ENCODE results near the gene CAPN14.

The CAPN14 gene

GRCh38 chr2:31246184-31246852, 29.0 kb upstream of the CAPN14 start:
- intact Hi-C loops (cut with DNase I) = no loop called here
- peak in 1 of 42 donors; percentile 16 for DNase-seq

GRCh38 chr2:31244101-31244500, 26.8 kb upstream of the CAPN14 start:
- intact Hi-C loops (cut with DNase I) = no loop called here
- DNase-seq = peak in 2 of 42 donors; percentile 15 to 32

GRCh38 chr2:31243053-31243452, 25.7 kb upstream of the CAPN14 start:
- intact Hi-C loops (cut with DNase I) = no loop called here
- DNase-seq = peak in 1 of 42 donors; percentile 39

GRCh38 chr2:31241625-31242270, 24.4 kb upstream of the CAPN14 start:
- DNase-seq = peak in 3 of 42 donors; percentile 11 to 21 (median 15)
- intact Hi-C loops (cut with DNase I) = no loop called here

GRCh38 chr2:31240381-31241365, 23.4 kb upstream of the CAPN14 start:
- DNase-seq = peak in 3 of 42 donors; percentile 15 to 41 (median 39)
- intact Hi-C loops (cut with DNase I) = no loop called here

GRCh38 chr2:31239593-31240177, 22.4 kb upstream of the CAPN14 start:
- intact Hi-C loops (cut with DNase I) = loop anchor here (10.0 kb wide), 1 partner anchor 85 kb away; no protein-coding TSS in a partner anchor
- peak in 27 of 42 donors; percentile 26 to 87 (median 57) for DNase-seq

- intact Hi-C loops (cut with DNase I) = loop anchor here (10.0 kb wide), 1 partner anchor 86 kb away; no protein-coding TSS in a partner anchor
- peak in 3 of 42 donors; percentile 14 to 42 (median 34) for DNase-seq
Observed at GRCh38 chr2:31238906-31239592, 21.7 kb upstream of the CAPN14 start.

GRCh38 chr2:31238126-31238905, 21.0 kb upstream of the CAPN14 start:
- peak in 41 of 42 donors; percentile 34 to 85 (median 65) for DNase-seq
- intact Hi-C loops (cut with DNase I) = loop anchor here (10.0 kb wide), 1 partner anchor 86 kb away; no protein-coding TSS in a partner anchor

- peak in 3 of 42 donors; percentile 6 to 25 (median 12) for DNase-seq
- intact Hi-C loops (cut with DNase I) = loop anchor here (10.0 kb wide), 1 partner anchor 87 kb away; no protein-coding TSS in a partner anchor
Observed at GRCh38 chr2:31237348-31238017, 20.2 kb upstream of the CAPN14 start.

GRCh38 chr2:31236433-31237205, 19.3 kb upstream of the CAPN14 start:
- intact Hi-C loops (cut with DNase I) = loop anchor here (10.0 kb wide), 1 partner anchor 88 kb away; no protein-coding TSS in a partner anchor
- peak in 3 of 42 donors; percentile 15 to 35 (median 26) for DNase-seq

GRCh38 chr2:31235504-31235902, 18.2 kb upstream of the CAPN14 start:
- intact Hi-C loops (cut with DNase I) = loop anchor here (10.0 kb wide), 1 partner anchor 89 kb away; no protein-coding TSS in a partner anchor
- DNase-seq = peak in 4 of 42 donors; percentile 13 to 40 (median 28)

GRCh38 chr2:31234683-31235503, 17.6 kb upstream of the CAPN14 start:
- intact Hi-C loops (cut with DNase I) = loop anchor here (10.0 kb wide), 1 partner anchor 90 kb away; no protein-coding TSS in a partner anchor

GRCh38 chr2:31233741-31234682, 16.7 kb upstream of the CAPN14 start, which contains the start of gene EHD3:
TSS of gene EHD3 (plus strand) at chr2:31234152. CDS start at chr2:31234622, 470 bp downstream.
- peak; percentile 85 to 97 (median 93) for DNase-seq
- intact Hi-C loops (cut with DNase I) = loop anchor here (10.0 kb wide), 1 partner anchor 91 kb away; no protein-coding TSS in a partner anchor

More at GRCh38 chr2:31234683-31235503, 17.6 kb upstream of the CAPN14 start:
- peak in 2 of 42 donors; percentile 27 to 37 for DNase-seq

Measured in head of caudate nucleus (tissue), 42 donors.